ENCODE results near the gene MRTFA.
"Not testable (repeated sequence)": the region's sequence is repeated elsewhere in the genome, so short reads cannot be mapped to it uniquely, and the experiment has no call there.

The MRTFA gene

DNA sequence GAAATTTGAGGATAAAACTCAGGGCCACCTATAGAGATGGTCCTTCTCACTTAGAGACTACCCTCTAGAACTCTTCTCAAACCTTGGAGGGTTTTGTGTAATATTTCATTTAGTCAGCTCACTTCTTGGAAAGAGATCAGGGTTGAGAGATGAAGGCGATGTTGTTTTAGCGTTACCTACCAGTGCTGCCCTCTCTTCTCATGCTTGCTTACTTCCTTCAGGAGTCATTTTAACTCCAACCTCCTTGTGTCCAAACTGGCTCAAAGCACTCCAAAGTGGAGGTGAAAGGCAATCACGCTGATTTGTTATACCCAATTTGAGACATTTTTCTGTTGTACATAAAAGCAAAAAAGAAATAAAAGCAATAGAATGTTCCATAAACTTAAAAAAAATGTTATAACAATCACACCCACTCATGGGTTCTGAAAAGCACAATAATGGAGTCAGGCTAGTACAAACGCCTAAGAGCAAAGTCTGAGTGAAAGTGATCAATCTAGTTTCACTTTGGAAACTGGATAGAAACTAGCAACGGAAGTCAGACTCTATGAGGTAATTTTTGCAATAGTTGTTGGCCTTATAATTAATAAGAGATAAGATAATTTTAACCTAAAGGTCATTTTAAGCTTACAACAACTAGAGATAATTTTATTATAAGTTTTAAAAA lies 117.1 kb downstream of the MRTFA start:
- DNase-seq = no peak

DNA sequence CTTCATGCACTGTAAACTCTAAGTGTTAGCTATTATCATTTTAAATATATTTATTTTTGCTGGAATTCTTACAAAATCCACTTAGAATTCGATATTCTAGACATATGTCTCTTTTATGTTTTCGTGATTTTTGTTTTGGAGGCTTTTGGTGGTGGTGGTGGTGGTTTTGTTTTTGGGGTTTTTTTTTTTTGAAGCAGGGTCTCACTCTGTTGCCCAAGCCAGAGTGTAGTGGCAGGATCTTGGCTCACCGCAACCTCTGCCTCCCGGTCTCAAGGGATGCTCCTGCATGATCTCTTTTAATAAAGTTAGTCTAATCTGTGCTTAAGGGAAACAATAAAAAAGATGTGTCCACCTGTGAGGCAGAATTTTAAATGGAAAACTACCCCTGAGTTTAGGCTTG lies 117.7 kb downstream of the MRTFA start:
- no peak for DNase-seq

DNA sequence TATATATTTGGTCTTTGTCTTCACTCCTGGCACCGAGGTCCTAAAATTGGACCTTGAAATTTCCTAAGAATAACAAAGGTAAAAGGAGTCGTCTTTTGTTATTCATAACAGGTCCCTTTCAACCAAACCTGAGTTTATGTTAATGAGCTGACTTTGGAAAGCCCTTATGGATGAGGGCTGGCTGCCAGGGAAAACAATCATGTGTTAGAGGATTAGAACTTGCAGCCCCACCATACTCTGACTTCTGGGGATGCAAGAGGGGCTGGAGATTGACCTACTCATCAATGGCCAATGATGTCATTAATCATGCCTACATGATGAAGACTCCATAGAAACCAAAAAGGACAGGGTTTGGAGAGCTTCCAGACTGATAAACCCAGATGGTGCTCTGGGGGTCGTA lies 118.9 kb downstream of the MRTFA start:
- no peak for DNase-seq

DNA sequence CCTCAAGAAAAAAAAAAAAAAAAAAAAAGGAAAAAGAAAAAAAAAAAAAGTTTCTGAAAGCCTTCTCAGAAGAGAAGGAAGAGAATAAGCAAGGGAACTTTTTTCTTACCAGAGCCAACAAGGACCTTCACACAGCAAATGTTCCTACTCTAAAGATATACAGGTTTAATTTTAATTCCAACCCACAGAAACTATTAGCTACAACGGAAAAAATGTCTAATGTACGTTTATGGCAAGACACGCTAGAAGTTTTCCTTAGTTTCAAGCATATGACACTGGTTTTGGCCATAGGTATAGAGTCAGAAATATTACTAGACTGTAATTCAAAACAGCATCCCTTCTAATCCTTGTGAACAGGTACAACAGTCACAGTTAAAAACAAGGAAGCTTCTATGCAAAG lies 120.1 kb downstream of the MRTFA start:
- DNase-seq = no peak

DNA sequence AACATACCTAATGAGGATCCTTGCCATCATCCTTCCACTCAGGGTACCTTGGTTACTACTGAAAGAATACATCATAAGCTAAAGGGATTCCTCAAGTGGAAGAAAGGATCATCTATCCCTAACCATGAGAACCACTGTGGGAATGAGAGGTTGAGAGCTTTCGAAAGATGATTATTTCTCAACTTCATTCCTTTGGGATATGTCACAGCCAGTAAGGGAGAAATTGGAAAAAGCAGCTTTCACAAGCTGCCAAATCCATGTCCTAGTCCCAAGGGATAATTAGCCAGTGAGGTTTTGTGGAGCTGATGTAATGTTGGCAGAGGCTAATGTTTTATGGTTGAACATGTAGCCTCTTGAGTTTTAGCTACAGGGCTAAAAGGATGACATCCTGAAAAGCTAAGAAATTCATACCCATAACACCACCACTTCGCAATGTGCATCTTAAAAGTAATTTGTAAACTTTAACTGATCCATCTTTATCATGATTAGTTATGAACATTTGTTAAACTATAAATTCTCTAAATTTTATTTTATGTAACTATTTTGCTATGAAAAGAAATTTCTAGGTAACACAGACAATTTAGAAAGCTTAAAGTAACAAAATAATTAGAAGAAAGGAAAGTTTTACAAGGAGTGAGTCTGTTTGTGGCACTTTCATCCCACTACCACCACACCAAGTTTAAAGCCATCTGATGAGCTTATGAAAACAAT lies 123.9 kb downstream of the MRTFA start:
- peak; percentile 100 for DNase-seq

DNA sequence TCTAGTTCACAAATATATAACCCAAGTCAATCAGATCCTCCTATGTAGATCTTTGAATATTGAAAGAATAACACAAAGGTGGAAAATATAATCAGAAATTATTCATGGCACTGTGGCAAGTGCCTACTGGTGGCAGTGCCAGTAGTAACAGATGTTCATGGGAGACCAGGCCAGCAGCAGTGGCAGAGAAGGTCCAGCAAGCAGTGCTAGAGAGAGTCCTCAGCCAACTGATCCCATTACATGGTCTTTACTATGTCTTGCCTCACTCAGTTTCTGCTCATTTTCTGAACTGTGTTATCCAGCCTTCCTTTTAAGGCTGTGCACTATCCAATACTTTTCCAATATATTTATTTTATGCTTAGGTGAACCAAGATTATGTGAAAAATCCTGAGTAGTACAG lies 124.9 kb downstream of the MRTFA start:
- peak; percentile 49 for DNase-seq

DNA sequence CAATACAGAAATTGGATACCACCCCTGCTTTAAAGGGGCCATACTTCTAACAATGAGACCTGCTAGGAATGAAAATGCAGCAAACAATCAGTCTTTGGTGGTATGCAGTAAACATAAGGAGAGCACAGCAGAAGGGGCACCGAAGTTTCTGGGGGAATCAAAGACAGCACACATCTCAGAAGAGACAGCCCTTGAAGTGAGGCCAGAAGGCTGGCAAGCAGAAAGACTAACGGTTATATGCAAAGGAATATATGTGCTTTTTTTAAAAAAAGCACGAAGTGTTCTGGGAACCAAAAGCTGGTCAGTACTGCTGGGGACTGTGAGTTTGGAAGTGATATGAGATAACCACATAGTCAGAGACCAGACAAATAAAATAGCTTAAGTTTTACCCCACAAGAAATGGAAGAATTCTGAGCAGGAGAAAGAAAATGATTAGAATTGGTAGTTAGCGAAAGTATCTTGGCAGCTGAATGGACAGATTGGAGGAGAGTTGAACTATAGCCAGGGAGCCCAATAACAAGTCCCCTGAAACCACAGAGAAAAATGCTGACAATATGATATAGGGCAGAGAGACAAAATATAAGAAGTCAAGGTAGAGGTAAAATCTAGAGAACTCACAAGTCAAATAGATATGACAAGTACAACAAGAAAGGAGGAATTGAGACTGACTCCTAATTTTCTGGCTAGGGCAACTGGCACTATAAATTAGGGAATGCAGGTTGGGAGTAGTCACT lies 125.7 kb downstream of the MRTFA start:
- no peak for DNase-seq

DNA sequence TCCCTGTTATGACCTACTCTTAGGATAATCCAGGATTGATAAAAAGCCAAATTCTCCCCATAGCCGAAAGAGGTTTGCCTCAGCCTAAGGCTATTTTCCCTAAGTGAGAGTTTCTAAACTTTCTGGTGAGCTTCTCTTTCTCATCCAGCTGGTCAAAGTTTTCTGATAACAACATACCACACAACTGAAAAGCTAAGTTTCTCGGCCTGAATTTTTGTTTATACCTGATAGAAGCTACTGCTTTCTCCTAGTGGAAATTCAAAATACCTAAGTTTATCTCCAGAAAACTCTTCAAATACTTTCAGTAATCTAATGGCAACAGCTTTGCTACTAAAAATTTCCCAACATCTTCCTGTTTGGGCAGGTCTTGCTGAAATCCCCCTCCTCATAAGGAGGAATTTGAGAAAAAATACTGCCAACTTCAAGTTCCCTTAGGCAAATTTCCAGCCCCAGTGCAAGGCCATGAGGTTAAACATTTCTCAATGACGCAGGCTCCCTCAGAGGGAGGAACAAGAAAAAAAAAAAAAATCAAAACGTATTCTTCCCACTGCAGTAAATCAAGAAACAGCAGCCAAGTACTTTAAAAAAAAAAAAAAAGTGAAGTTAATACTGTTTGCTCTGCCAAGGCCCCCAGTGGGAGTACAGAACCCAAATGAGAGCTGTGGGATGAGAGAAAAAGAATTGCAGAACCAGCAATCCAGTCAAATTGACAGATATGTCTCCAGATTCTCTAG lies 127.0 kb downstream of the MRTFA start:
- peak; percentile 90 for DNase-seq

DNA sequence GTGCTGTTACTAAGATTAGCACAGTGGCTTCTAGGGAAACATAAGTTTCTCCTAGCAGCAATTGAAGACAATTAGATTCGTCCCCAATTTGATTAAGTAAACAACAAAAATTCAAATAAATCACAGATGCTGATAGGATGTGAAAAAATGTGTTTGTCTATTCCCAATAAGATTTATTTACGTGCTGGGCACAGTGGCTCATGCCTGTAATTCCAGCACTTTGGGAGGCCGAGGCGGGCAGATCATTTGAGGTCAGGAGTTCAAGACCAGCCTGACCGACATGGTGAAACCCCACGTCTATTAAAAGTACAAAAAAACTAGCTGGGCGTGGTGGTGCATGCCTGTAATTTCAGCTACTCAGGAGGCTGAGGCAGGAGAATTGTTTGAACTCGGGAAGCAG lies 128.5 kb downstream of the MRTFA start:
- DNase-seq = not testable (repeated sequence)

DNA sequence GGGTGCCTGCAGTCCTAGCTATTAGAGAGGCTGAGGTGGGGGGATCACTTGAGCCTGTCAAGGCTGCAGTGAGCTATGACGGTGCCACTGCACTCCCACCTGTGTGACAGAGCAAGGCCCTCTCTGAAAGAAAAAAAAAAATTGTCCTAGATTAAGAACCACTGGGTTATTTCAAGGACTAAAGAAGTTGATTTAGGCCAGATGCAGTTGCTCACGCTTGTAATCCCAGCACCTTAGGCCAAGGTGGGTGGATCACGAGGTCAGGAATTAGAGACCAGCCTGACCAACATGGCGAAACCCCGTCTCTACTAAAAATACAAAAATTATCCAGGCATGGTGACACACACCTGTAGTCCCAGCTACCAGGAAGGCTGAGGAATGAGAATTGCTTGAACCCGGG lies 129.0 kb downstream of the MRTFA start:
- no peak for DNase-seq

DNA sequence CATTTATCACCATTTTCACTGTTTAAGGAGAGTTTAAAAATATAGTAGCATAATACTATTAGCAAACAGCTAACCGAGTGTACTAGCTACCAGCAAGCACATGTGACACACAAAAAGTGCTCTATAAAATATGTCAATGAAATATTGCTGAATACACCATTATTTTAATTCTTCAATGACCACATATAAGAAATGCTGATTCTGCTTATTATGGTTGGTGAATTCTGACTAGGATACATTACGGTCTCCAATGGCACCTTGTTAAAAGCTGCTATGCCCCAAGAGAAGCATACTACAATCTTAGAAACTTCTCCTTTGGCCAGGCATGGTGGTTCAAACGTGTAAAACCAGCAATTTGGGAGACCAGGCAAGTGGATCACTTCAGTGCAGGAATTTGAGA lies 129.8 kb downstream of the MRTFA start:
- no peak for DNase-seq

DNA sequence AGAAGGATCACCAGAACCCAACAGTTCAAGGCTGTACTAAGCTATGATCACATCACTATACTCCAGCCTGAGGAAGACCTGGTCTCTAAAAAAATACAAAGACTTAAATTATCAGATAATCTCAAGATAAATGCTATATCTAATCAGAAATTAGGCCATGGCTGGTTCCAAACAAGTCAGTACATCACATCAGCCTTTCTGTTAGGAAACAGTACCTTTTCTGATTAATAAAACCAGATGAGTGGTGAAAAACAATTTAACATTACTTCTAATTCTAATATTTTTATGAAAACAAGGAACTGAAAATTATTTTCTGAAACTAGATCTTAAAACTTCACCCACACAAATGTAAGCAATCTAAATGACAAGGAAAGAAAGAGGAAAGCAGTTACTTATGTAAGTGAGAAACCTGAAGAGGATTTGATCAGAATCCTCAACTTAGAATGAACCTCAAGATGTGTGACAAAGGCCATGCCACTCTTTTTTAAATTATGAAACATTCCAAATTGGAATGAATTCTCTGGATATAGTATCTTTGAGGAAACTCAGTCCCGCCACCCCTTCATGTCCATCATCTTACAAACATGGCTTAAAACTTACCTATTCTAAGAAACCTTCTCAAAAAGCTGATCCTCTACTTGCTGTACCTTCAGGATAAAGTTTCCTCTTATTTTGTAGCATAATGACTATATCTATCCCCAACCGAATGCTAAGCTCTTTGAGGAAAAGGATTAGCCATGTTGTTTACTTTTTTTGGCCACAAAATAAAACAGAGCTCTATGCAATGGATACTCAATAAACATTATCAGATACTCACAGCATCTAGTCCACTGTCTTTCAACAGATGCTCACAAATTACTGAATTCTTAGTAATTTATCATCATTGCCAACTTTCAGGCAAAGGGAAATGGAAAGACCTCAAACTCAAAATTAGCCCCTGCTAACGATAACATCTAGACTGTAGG lies 132.0 kb downstream of the MRTFA start:
- no peak for DNase-seq

DNA sequence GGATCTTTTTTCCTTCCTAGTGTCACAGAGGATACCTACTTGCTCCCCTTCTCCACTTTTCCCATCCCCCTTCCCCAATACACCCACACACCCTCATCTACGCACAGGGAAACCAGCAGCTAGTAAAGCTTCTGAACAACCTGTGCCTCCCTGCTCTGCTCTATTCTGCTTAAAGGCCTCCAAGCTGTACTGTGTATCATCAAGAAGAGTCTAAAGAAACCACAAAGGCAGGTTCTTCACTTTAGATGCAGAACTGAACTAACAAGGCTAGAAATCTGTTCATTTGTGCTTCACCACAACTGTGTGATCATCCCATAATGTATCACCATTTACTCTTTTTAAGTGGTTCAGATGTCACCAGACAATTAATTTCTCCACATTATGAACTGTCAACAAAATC lies 133.6 kb downstream of the MRTFA start:
- DNase-seq = no peak

DNA sequence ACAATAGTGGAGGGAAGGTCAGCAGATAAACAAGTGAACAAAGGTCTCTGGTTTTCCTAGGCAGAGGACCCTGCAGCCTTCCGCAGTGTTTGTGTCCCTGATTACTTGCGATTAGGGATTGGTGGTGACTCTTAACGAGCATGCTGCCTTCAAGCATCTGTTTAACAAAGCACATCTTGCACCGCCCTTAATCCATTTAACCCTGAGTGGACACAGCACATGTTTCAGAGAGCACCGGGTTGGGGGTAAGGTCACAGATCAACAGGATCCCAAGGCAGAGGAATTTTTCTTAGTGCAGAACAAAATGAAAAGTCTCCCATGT lies 136.1 kb downstream of the MRTFA start:
- not testable (repeated sequence) for DNase-seq

DNA sequence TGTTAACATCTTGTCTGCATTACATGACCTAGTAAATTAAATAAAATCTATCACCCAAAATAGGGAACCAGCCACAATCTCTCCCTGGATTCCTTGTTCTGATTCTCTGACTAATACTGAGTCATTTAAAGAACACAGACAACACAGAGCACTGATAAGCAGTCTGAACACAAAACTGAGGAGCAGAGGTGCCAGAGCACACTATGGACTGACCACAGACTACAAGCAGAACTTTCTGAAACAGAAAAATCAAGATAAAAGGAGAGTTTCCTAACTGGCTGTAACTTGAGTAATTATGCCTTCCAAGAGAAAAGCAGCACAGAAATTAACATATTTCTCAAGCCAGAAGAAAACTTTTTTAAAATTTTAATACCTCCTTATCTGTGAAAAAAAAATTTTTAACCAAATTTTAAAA lies 137.3 kb downstream of the MRTFA start:
- DNase-seq = peak; percentile 97

DNA sequence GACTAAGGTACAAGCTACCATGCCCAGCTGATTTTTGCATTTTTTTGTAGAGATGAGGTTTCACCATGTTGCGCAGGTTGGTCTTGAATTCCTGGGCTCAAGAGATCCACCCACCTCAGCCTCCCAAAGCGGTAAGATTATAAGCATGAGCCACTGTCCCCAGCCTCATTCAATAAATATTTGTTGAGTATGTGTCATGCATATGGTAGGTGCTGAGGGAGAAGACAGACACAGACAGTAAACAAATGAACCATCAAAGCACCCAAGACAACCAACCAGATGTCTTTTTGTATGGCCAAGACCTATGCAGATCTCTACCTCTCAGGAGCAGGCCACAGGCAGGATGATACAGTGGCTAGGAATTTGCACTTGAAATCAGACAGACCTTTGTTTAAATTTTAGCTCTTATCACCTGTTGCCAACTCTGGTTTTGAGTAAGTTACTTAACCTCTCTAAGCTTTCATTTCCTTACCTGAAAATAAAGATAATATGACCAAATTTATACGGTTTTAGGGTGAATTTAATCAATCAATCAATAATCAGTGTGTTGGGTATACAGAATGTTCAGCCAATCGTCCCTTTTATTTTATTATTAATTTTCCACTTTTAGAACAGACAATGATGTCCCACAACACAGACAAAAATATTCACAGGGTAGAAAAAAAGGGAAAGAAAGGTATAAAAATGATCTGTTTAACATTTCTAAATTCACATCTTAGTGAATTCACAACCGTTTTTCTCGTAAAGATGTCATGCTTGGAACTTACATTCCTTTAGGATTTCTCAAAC lies 137.9 kb downstream of the MRTFA start:
- peak; percentile 90 for DNase-seq

DNA sequence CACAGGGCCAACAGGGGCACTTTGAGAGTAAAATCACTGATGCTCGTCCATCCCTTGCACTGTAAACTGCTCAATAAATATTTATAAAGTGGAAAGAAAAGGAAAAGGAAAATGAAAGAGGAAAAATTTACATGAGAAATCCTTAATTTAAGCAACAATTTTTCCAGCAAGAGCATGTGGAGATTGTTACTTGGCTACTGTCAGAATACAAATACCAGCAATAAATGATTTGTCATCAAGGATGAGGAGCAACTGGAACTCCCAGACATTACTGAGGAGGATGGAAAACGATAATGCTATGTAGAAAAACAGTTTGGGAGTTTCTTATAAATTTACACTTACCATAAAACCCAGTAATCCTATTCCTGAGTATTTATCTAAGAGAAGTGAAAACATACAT lies 143.1 kb downstream of the MRTFA start:
- DNase-seq = no peak

DNA sequence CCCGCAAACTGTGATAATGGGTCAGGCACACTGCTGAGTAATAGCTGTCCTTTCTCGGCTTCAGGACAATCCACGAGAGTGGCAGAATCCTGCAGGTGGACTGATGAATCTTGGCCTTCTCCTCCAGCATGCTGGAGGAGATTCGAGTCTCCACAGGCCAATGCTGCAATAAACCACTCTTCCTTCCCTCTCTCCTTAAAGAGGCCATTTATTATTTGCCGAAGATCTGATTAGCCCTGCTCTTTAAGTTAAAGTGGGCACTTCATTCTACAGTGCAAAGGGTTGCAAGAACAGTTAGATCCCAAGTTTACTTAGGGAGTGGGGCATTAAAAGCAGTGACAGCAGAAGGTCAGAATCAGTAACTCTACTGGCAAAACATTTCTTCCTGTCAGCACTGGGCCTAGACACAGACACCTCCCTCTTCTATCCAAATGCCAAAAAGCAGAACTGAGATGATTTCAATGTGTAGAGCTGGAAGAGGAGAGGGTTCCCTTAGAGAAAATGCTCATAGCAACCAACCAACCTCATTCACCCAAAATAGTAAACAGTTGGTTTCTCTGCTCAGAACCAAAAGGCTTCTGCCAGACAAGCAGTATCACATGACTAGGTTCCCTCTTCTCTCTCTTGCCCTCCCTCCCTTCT lies 144.4 kb downstream of the MRTFA start:
- DNase-seq = no peak

DNA sequence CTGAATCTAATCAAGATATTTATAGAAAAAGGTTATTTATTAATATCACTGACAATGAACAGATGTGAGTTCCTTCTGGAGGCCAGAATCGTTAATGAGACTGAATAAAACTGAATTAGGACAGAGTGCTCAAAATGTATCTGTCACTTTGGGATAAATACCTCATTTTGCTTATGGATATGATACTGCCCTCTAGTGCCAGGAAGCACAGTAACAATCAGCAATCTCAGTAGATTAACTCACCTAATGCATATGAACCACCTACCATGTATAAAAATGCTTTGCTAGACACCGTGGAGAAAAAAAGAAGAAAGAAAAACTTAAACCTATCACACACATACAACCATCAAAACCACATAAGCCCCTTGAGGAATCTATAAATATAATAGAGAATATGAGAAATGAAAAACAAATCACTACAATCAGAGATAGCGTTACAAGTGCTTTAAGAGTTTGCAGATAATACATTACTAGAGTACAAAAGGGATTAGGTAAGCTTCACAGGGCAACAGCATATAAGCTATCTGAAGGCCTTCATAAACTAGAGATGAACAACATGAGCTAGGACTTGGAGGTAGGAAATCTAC lies 148.8 kb downstream of the MRTFA start:
- peak; percentile 39 for DNase-seq

DNA sequence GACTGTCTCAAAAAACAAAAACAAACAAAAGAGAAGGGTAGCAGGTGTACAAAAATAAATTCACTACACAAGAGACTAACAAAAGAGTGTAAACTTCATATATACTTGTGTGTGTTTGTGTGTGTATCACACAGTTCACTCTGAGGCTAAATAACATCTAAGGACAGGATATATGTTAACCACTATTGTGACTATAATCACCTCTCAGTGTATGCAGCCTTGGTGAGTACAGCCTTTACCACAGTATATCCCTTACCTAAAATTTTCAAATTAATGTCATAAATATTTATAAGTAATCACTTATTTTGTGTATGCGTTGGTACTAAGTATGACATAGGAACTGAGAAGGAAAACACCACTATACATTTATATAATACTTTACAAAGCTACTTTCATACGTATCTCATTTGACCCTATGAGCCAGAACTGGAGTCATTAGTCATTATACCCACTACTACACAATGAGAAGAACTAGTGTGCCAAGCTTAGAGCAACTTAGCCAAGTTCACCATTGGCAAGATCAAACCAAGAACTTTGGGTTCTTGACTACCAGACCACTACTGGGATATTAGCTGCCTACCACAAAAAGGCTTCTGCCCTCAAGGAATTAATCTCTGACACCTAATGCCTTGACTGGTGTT lies 149.4 kb downstream of the MRTFA start:
- no peak for DNase-seq
